ENCODE results near the gene RABGAP1. TPM values are rescaled to one million over a fixed set of nuclear protein-coding genes. Genes with fewer than 3 reads are reported as not detected.

Gene RABGAP1
- total RNA-seq, 1 donor from 2014 or later = 44.7 TPM

GRCh38 chr9:122991370-122991830 is 50.6 kb downstream of the RABGAP1 start:
- peaks cover 14% of the 10 kb centered on the region for H3K36me3 ChIP-seq (ENCODE audit: insufficient read depth, low read length)
- H3K27me3 Mint-ChIP-seq (ENCODE audit: low read depth, unreplicated experiment) = no peaks in the 10 kb centered on the region
- no peaks in the 10 kb centered on the region for H4K20me1 ChIP-seq (ENCODE audit: insufficient read depth, low read length)
- H3K4me2 ChIP-seq (ENCODE audit: low read length) = no peak overlapping the region
- no peak overlapping the region for H3K4me3 ChIP-seq (ENCODE audit: insufficient read depth, low read depth, low read length)
- peak overlapping the region; percentile 75 for H3K27ac Mint-ChIP-seq (ENCODE audit: unreplicated experiment)
- no peaks in the 10 kb centered on the region for H3K9me3 Mint-ChIP-seq (ENCODE audit: unreplicated experiment)
- H3K9ac ChIP-seq (ENCODE audit: low read length) = no peak overlapping the region
- no peaks in the 10 kb centered on the region for H3K79me2 ChIP-seq (ENCODE audit: insufficient read depth, low read length)
- peaks cover 2% of the 10 kb centered on the region for H3K36me3 Mint-ChIP-seq (ENCODE audit: low read depth, unreplicated experiment)
- H3K4me1 ChIP-seq (ENCODE audit: insufficient read depth, low read length) = no peaks in the 10 kb centered on the region
- H3K4me3 Mint-ChIP-seq (ENCODE audit: unreplicated experiment) = no peak overlapping the region
- no peaks in the 10 kb centered on the region for H3K27me3 ChIP-seq (ENCODE audit: insufficient read depth, low read length)
- FAIRE-seq = peak; percentile 50
- peak; percentile 90 for DNase-seq (ENCODE audit: low read depth)
- no peaks in the 10 kb centered on the region for H3K4me1 Mint-ChIP-seq (ENCODE audit: low read depth, unreplicated experiment)
- no peaks in the 10 kb centered on the region for H3K9me3 ChIP-seq (ENCODE audit: insufficient read depth, low read depth, low read length)
- no peak overlapping the region for H2AFZ ChIP-seq (ENCODE audit: low read depth, low read length)
- TF ChIP-seq EZH2 (IDR thresholded peaks at IDR 0.05; ENCODE audit: insufficient read depth, low read length) (no peak), CTCF (IDR thresholded peaks at IDR 0.05; ENCODE audit: insufficient read depth, low read depth, low read length) (peak; percentile 79)
- H3K27ac ChIP-seq (ENCODE audit: low read depth, low read length) = peak overlapping the region; percentile 36

GRCh38 chr9:122996586-122996985 is 55.8 kb downstream of the RABGAP1 start:
- Histone ChIP-seq H3K36me3 (ENCODE audit: insufficient read depth, low read length) (peaks cover 7% of the 10 kb centered on the region), H4K20me1 (ENCODE audit: insufficient read depth, low read length) (no peaks in the 10 kb centered on the region), H3K4me2 (ENCODE audit: low read length) (no peak overlapping the region), H3K27me3 (ENCODE audit: insufficient read depth, low read length) (no peaks in the 10 kb centered on the region), H3K4me1 (ENCODE audit: insufficient read depth, low read length) (peaks cover 5% of the 10 kb centered on the region), H3K79me2 (ENCODE audit: insufficient read depth, low read length) (no peaks in the 10 kb centered on the region), H3K27ac (ENCODE audit: low read depth, low read length) (no peak overlapping the region), H2AFZ (ENCODE audit: low read depth, low read length) (no peak overlapping the region), H3K9ac (ENCODE audit: low read length) (no peak overlapping the region), H3K9me3 (ENCODE audit: insufficient read depth, low read depth, low read length) (no peaks in the 10 kb centered on the region), H3K4me3 (ENCODE audit: insufficient read depth, low read depth, low read length) (no peak overlapping the region)
- Mint-ChIP-seq H3K36me3 (ENCODE audit: low read depth, unreplicated experiment) (no peaks in the 10 kb centered on the region), H3K27ac (ENCODE audit: unreplicated experiment) (no peak overlapping the region), H3K9me3 (ENCODE audit: unreplicated experiment) (no peaks in the 10 kb centered on the region), H3K4me1 (ENCODE audit: low read depth, unreplicated experiment) (peaks cover 3% of the 10 kb centered on the region), H3K27me3 (ENCODE audit: low read depth, unreplicated experiment) (no peaks in the 10 kb centered on the region), H3K4me3 (ENCODE audit: unreplicated experiment) (no peak overlapping the region)
- no peak for FAIRE-seq
- no peak for TF ChIP-seq EZH2 (IDR thresholded peaks at IDR 0.05; ENCODE audit: insufficient read depth, low read length)
- TF ChIP-seq CTCF (IDR thresholded peaks at IDR 0.05; ENCODE audit: insufficient read depth, low read depth, low read length) = no peak
- no peak for DNase-seq (ENCODE audit: low read depth)

- FAIRE-seq = no peak
- no peaks in the 10 kb centered on the region for H3K79me2 ChIP-seq (ENCODE audit: insufficient read depth, low read length)
- Mint-ChIP-seq H3K36me3 (ENCODE audit: low read depth, unreplicated experiment) (no peaks in the 10 kb centered on the region), H3K4me3 (ENCODE audit: unreplicated experiment) (no peak overlapping the region), H3K4me1 (ENCODE audit: low read depth, unreplicated experiment) (peaks cover 10% of the 10 kb centered on the region), H3K9me3 (ENCODE audit: unreplicated experiment) (no peaks in the 10 kb centered on the region), H3K27ac (ENCODE audit: unreplicated experiment) (no peak overlapping the region), H3K27me3 (ENCODE audit: low read depth, unreplicated experiment) (no peaks in the 10 kb centered on the region)
- no peak for DNase-seq (ENCODE audit: low read depth)
- H3K9ac ChIP-seq (ENCODE audit: low read length) = no peak overlapping the region
- peaks cover 13% of the 10 kb centered on the region for H3K4me1 ChIP-seq (ENCODE audit: insufficient read depth, low read length)
- no peaks in the 10 kb centered on the region for H3K9me3 ChIP-seq (ENCODE audit: insufficient read depth, low read depth, low read length)
- no peak overlapping the region for H3K4me3 ChIP-seq (ENCODE audit: insufficient read depth, low read depth, low read length)
- TF ChIP-seq EZH2 (IDR thresholded peaks at IDR 0.05; ENCODE audit: insufficient read depth, low read length) (no peak), CTCF (IDR thresholded peaks at IDR 0.05; ENCODE audit: insufficient read depth, low read depth, low read length) (no peak)
- H3K4me2 ChIP-seq (ENCODE audit: low read length) = no peak overlapping the region
- no peak overlapping the region for H3K27ac ChIP-seq (ENCODE audit: low read depth, low read length)
- no peaks in the 10 kb centered on the region for H3K27me3 ChIP-seq (ENCODE audit: insufficient read depth, low read length)
- peaks cover 7% of the 10 kb centered on the region for H3K36me3 ChIP-seq (ENCODE audit: insufficient read depth, low read length)
- no peaks in the 10 kb centered on the region for H4K20me1 ChIP-seq (ENCODE audit: insufficient read depth, low read length)
- no peak overlapping the region for H2AFZ ChIP-seq (ENCODE audit: low read depth, low read length)
These were observed 57.6 kb downstream of the RABGAP1 start for GRCh38 chr9:122998448-122998847.

All from astrocyte (in vitro differentiated cells and primary cell).